GM21447 (cell line): ENCODE results near the gene PDE1A.
"Not testable (repeated sequence)": the region's sequence is repeated elsewhere in the genome, so short reads cannot be mapped to it uniquely, and the experiment has no call there.

ENCODE experiments used
- ATAC-seq: cut with Tn5 transposase; IDR thresholded peaks from one replicate; pipeline ENCODE4 v1.9.1; 2021; ENCODE audit not compliant: unreplicated experiment

The PDE1A gene

DNA sequence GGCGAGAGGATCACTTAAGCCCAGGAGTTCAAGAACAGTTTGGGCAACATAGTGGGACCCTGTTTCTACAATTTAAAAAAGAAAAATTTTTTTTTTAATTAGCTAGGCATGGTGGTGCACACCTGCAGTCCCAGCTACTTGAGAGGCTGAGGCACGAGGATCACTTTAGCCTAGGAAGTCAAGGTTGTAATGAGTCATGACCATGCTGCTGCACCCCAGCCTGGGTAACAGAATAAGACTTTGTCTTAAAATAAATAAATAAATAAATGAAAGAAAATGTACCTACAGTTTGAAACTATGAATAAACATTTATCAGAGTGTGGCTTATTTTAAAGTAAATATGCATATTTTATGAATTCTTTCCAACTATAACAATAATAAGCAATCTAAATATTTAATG, 16.7 kb downstream of the PDE1A start:
- ATAC-seq = no peak

- ATAC-seq = no peak
Observed at GRCh38 chr2:182406221-182406620, 20.6 kb downstream of the PDE1A start.

DNA sequence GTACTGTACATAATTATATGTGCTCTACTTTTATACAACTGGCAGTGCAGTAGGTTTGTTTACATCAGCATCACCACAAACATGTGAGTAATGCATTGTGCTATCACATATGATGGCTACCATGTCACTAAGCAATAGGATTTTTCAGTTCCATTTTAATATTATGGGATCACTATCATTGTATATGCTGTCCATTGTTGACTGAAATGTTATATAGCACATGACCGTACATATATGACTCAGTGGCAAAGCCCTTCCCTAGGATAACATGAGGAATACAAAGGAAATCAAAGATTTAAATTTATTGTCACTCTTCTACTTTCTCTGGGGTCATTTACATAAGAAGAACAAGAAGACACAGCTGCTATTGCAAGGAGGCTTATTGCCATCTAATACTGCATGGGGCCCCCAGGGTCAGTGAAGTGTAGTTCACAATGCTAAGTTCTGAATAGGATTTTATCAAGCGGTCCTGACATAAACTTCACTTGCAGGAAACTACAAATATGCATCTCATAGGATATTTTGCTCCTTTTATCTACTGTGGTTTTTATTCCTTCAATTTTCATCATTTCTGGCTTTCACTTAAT, 21.8 kb downstream of the PDE1A start:
- ATAC-seq = no peak

- ATAC-seq = no peak
Observed at GRCh38 chr2:182404092-182404491, 22.7 kb downstream of the PDE1A start.

DNA sequence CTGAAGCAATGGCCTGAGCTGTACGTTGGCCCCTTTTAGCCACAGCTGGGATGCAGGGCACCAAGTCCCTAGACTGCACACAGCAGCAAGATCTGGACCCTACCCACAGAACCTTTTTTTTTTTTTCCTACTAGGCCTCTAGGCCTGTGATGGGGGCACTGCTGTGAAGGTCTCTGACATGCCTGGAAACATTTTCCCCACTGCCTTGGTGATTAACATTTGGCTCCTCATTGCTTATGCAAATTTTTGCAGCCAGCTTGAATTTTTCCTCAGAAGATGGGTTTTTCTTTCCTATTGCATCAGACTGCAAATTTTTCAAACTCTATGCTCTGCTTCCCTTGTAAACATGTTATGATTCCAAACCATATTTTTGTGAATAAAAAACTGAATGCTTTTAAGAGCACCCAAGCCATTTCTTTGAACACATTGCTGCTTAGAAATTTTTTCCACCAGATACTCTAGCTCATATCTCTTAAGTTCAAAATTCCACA, 33.5 kb downstream of the PDE1A start:
- no peak for ATAC-seq

DNA sequence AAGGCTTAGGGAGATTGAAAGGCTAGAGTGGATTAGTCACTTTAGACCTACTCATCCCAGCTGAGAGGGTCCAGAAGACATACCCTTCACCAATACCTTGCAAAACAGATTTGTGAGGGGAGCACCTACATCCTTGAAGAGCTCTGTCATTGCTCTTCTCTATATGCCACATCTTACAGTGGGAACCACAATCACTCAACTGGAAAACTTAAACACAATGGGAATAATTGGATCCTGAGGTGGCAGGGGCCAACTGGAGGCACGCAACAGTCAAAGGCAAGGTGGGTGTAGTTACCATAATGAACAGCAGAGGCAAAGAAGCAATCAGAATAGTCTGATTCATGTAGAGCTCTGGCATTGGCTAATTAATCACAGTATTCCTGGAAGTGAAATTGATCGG, 35.4 kb downstream of the PDE1A start:
- ATAC-seq = no peak

GRCh38 chr2:182386267-182386880, 40.5 kb downstream of the PDE1A start:
- not testable (repeated sequence) for ATAC-seq

GRCh38 chr2:182384860-182385259, 42.0 kb downstream of the PDE1A start:
- no peak for ATAC-seq

GRCh38 chr2:182381225-182381624, 45.6 kb downstream of the PDE1A start:
- ATAC-seq = no peak

DNA sequence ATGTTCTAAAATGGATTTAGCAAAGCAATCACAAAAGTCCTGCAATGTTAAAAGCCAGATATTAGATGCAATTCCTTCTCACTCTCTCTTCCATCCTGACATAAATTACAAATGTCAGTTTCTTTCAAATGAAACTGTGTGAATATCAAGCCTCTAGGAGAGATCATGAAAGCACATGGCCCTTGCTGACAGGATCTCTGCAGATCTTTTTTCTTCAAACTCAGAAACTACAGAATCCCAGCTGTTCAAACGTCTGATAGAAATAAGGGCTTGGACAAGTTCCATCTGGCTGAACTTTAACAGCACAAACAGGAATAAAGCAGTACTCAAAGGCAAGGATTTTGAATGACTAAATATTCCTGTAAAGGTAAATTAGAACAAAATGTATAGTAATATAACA, 47.6 kb downstream of the PDE1A start:
- no peak for ATAC-seq

- ATAC-seq = no peak
Observed at GRCh38 chr2:182378759-182379158, 48.1 kb downstream of the PDE1A start.

DNA sequence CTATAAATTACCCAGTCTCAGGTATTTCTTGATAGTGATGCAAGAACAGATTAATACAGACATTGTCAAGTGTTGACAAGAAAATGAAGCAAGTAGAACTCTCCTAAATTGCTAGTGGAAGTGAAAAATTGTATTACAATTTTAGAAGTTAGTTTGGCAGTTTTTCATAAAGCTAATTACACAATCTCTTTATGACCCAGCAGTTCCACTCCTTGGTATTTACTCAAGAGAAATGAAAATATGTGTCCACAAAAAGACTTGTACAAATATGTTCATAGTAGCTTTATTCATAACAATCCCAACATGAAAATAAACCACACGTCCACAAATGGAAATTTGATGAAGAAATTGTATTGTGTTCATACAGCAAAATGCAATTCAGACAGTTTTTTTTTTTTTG, 49.4 kb downstream of the PDE1A start:
- no peak for ATAC-seq

GRCh38 chr2:182375862-182376261, 51.0 kb downstream of the PDE1A start:
- no peak for ATAC-seq

- no peak for ATAC-seq
Observed at GRCh38 chr2:182372661-182373060, 54.2 kb downstream of the PDE1A start.

- ATAC-seq = no peak
Observed at GRCh38 chr2:182368996-182369395, 57.8 kb downstream of the PDE1A start.

DNA sequence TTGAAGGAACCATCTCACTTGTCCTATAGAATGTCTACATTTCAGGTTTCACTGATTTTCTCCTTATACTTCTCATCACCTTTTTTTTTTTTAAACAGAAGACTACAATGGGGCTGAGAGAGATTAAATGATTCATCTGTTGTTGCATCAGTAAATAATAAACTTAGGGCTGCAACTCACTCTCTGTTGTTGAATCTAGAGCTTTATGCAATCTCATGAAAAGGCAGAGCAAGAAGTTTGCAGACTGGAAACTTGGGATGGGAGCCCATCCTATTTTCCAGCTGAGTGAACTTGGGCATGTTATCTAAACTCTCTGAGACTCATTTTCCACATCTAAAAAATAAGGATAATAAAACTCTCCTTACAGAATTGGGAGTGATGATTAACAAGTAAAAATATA, 58.4 kb downstream of the PDE1A start:
- no peak for ATAC-seq

DNA sequence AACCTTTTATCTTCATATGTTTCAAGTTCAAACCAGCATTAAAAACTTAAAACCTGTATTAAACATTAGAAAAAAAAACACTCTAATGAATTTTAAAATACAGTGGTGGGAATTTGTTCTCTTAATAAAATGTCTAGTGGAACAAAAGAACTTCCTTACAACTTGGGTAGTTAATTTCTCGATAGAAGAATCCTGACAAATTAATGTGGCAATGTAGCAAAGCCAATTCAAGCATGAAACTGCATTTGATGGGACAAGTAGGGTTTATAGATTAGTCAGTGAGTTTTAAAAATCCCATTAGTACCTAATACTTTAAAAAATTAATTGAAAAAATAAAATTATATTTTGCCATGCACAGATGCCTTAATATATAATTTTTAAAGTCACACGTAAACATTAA, 59.4 kb downstream of the PDE1A start:
- no peak for ATAC-seq

DNA sequence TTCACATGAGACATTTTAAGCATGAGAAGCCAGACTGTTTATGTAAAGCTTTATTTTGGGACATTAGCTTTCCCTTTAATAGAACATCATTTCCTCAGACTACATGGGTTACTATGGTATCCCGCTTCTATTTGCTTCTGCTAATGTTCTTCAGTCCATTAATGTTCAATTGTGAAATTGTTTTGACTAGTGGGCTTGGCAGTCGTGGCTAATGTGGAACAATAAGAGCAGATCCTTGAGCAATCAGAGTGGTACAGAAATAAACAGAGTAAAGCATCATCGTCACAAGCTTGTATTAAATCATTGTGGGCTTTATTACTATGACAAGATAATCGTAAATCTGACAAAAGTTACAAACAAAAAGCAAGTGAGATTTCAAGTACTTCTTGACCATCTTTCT, 60.2 kb downstream of the PDE1A start:
- no peak for ATAC-seq

DNA sequence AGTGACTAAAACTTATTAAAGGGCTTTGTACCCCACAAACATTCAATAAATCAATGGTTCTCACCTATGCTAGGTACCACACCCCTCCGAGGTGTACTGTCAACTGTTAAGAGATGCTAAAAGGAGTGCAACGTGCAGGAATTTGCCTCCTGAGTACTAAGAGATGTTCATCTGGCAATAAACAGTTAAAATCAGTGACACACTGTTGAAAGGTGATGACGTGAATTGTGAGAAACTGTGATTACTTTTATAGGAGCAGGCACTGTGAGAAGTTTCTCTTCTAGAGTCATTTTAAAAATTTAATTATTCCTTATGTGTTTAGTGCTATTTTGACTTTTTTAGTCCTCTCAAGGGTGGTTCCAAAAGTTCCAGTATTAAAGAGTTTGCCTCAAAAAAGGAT, 61.0 kb downstream of the PDE1A start:
- no peak for ATAC-seq

DNA sequence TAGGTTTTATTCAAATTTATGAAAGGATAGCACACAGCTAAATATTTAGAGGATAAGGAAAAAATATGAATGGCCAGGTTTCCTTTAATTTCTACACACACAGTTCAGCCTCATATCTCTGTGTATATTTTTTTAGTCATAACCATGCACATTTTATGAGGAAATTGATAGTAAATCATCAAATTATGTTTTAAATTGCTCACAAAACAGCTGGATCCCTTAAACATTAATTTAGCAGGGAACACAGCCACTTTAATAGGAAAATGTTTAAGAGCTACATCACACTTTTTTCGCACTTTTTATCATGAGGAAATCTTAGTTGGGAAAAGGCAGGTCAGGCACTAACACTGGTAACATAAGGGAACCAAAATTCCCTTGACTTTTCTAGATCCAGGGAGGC, 65.4 kb downstream of the PDE1A start:
- no peak for ATAC-seq

- no peak for ATAC-seq
Observed at GRCh38 chr2:182360663-182361260, 66.1 kb downstream of the PDE1A start.

- ATAC-seq = no peak
Observed at GRCh38 chr2:182359990-182360662, 66.7 kb downstream of the PDE1A start.
